ENCODE measurements around the gene ATRNL1.

Gene ATRNL1

GRCh38 chr10:115432188-115432819 lies 339.1 kb downstream of the ATRNL1 start:
- H3K79me2 ChIP-seq (ENCODE audit: insufficient read depth, low read length), result no peaks in the 10 kb centered on the region
- H3K9me3 ChIP-seq (ENCODE audit: low read length), result no peaks in the 10 kb centered on the region
- H3K4me2 ChIP-seq (ENCODE audit: low read length), result no peak overlapping the region
- H4K20me1 ChIP-seq (ENCODE audit: insufficient read depth, low read length), result no peaks in the 10 kb centered on the region
- no peak overlapping the region for H3K4me3 ChIP-seq (ENCODE audit: low read depth, low read length, poor library complexity, severe bottlenecking)
- no peak overlapping the region for H2AFZ ChIP-seq (ENCODE audit: low read length)
- H3K36me3 ChIP-seq (ENCODE audit: insufficient read depth, low read length), result no peaks in the 10 kb centered on the region
- no peak for TF ChIP-seq EZH2 (IDR thresholded peaks at IDR 0.05; ENCODE audit: borderline replicate concordance, low read length)
- TF ChIP-seq CTCF (IDR thresholded peaks at IDR 0.05; ENCODE audit: low read length), result peak; percentile 36; the same call in 1 of the 2 replicates
- H3K9ac ChIP-seq (ENCODE audit: low read length), result no peak overlapping the region
- no peaks in the 10 kb centered on the region for H3K9me2 ChIP-seq (ENCODE audit: low read depth, low read length)
- no peaks in the 10 kb centered on the region for H3K27me3 ChIP-seq (ENCODE audit: insufficient read depth, low read length)
- H3K4me1 ChIP-seq (ENCODE audit: insufficient read depth, low read length, severe bottlenecking), result no peaks in the 10 kb centered on the region
- H3F3A ChIP-seq (ENCODE audit: insufficient read depth, low read length), result no peaks in the 10 kb centered on the region
- H3K27ac ChIP-seq (ENCODE audit: low read depth, low read length, poor library complexity, severe bottlenecking), result no peak overlapping the region

GRCh38 chr10:115436999-115437398 lies 343.8 kb downstream of the ATRNL1 start:
- H3K4me1 ChIP-seq (ENCODE audit: insufficient read depth, low read length, severe bottlenecking), result no peaks in the 10 kb centered on the region
- TF ChIP-seq EZH2 (IDR thresholded peaks at IDR 0.05; ENCODE audit: borderline replicate concordance, low read length) (no peak), CTCF (IDR thresholded peaks at IDR 0.05; ENCODE audit: low read length) (no peak)
- H3K27ac ChIP-seq (ENCODE audit: low read depth, low read length, poor library complexity, severe bottlenecking), result no peak overlapping the region
- no peaks in the 10 kb centered on the region for H3K79me2 ChIP-seq (ENCODE audit: insufficient read depth, low read length)
- H3K9ac ChIP-seq (ENCODE audit: low read length), result no peak overlapping the region
- H4K20me1 ChIP-seq (ENCODE audit: insufficient read depth, low read length), result no peaks in the 10 kb centered on the region
- no peaks in the 10 kb centered on the region for H3K36me3 ChIP-seq (ENCODE audit: insufficient read depth, low read length)
- no peak overlapping the region for H2AFZ ChIP-seq (ENCODE audit: low read length)
- H3K9me2 ChIP-seq (ENCODE audit: low read depth, low read length), result no peaks in the 10 kb centered on the region
- no peaks in the 10 kb centered on the region for H3K9me3 ChIP-seq (ENCODE audit: low read length)
- no peak overlapping the region for H3K4me3 ChIP-seq (ENCODE audit: low read depth, low read length, poor library complexity, severe bottlenecking)
- H3F3A ChIP-seq (ENCODE audit: insufficient read depth, low read length), result no peaks in the 10 kb centered on the region
- H3K4me2 ChIP-seq (ENCODE audit: low read length), result no peak overlapping the region
- no peaks in the 10 kb centered on the region for H3K27me3 ChIP-seq (ENCODE audit: insufficient read depth, low read length)

GRCh38 chr10:115441907-115442545 lies 348.9 kb downstream of the ATRNL1 start:
- peak; percentile 17; the same call in 1 of the 2 replicates for TF ChIP-seq CTCF (IDR thresholded peaks at IDR 0.05; ENCODE audit: low read length)
- TF ChIP-seq EZH2 (IDR thresholded peaks at IDR 0.05; ENCODE audit: borderline replicate concordance, low read length), result no peak
- Histone ChIP-seq H3K9ac (ENCODE audit: low read length) (no peak overlapping the region), H3K9me2 (ENCODE audit: low read depth, low read length) (no peaks in the 10 kb centered on the region), H3K27me3 (ENCODE audit: insufficient read depth, low read length) (no peaks in the 10 kb centered on the region), H3K36me3 (ENCODE audit: insufficient read depth, low read length) (no peaks in the 10 kb centered on the region), H4K20me1 (ENCODE audit: insufficient read depth, low read length) (no peaks in the 10 kb centered on the region), H2AFZ (ENCODE audit: low read length) (no peak overlapping the region), H3K4me1 (ENCODE audit: insufficient read depth, low read length, severe bottlenecking) (no peaks in the 10 kb centered on the region), H3K4me3 (ENCODE audit: low read depth, low read length, poor library complexity, severe bottlenecking) (no peak overlapping the region), H3K4me2 (ENCODE audit: low read length) (no peak overlapping the region), H3K27ac (ENCODE audit: low read depth, low read length, poor library complexity, severe bottlenecking) (no peak overlapping the region), H3K79me2 (ENCODE audit: insufficient read depth, low read length) (no peaks in the 10 kb centered on the region), H3K9me3 (ENCODE audit: low read length) (no peaks in the 10 kb centered on the region), H3F3A (ENCODE audit: insufficient read depth, low read length) (no peaks in the 10 kb centered on the region)

Measured in OCI-LY1 (cell line).